Heart left ventricle (tissue), 16 donors: ENCODE data around the gene PPP3R1. TPM values are rescaled to one million over a fixed set of nuclear protein-coding genes. Genes with fewer than 3 reads are reported as not detected.

Experiments
- ATAC-seq, 4 donors: fragments of 200-7000 bp; cut with Tn5 transposase; one replicate each; pipeline ENCODE4 v1.9.1; 2020 to 2022; ENCODE audit warnings: moderate library complexity in 4 of 4, mild to moderate bottlenecking in 3 of 4, moderate number of reproducible peaks in 1 of 4
- DNase-seq, 5 donors: peaks; one replicate each; pipeline ENCODE4 v3.0.0-alpha.2; 2020
- H3K27ac ChIP-seq, 12 donors: fragments of 200-600 bp; sonication (generic) in 4 of 12; one replicate each; pipeline versions ENCODE4 v1.5.0 to v1.8.0; 2016 to 2022; ENCODE audit warnings: mild to moderate bottlenecking in 2 of 12
- H3K27me3 ChIP-seq, 9 donors: fragments of 200-600 bp; sonication (generic) in 2 of 9; one replicate each; pipeline versions ENCODE4 v1.5.1 to v1.8.0; 2016 to 2022; ENCODE audit warnings: mild to moderate bottlenecking in 3 of 9
- H3K36me3 ChIP-seq, 9 donors: fragments of 200-600 bp; sonication (generic) in 2 of 9; one replicate each; pipeline versions ENCODE4 v1.5.0 to v1.8.0; 2018 to 2022; ENCODE audit warnings: mild to moderate bottlenecking in 2 of 9
- H3K4me1 ChIP-seq, 12 donors: fragments of 200-600 bp; sonication (generic) in 4 of 12; one replicate each; pipeline versions ENCODE4 v1.5.0 to v1.8.0; 2016 to 2022; ENCODE audit warnings: mild to moderate bottlenecking in 3 of 12
- H3K4me3 ChIP-seq, 12 donors: fragments of 200-600 bp; sonication (generic) in 4 of 12; one replicate each; pipeline versions ENCODE4 v1.5.0 to v1.8.0; 2017 to 2022; ENCODE audit warnings: mild to moderate bottlenecking in 9 of 12, moderate library complexity in 4 of 12
- H3K9me3 ChIP-seq, 12 donors: fragments of 200-600 bp; sonication (generic) in 4 of 12; one replicate each; pipeline versions ENCODE4 v1.5.0 to v1.8.0; 2016 to 2022; ENCODE audit warnings: mild to moderate bottlenecking in 1 of 12
- CTCF ChIP-seq, 12 donors: fragments of 200-600 bp; sonication (generic) in 4 of 12; IDR thresholded peaks; one replicate each; pipeline versions ENCODE4 v1.5.0 to v1.8.0; 2018 to 2022; ENCODE audit warnings: antibody characterized with exemption in 12 of 12, mild to moderate bottlenecking in 5 of 12
- POLR2A ChIP-seq, 2 donors: fragments of 450-650 bp; IDR thresholded peaks; one replicate each; pipeline ENCODE4 v1.6.1; 2017; ENCODE audit warnings: antibody characterized with exemption in 2 of 2, mild to moderate bottlenecking in 2 of 2, moderate library complexity in 2 of 2
- WGBS, 4 donors: extraction: QIAGEN DNeasy Blood & Tissue Kit in 2 of 4; methylation state at CpG; one replicate each; pipeline versions ENCODE4 v1.1.5 to v1.1.7; 2013 to 2018; 5-methylcytosine and 5-hydroxymethylcytosine counted together
- intact Hi-C, 10 donors: fragments of 100-400 bp; cut with DNase I; formaldehyde crosslinking; loops; one replicate each; pipeline versions ENCODE4 v1.11.1 to v1.14.2; 2022
- polyA plus RNA-seq, 2 donors: library from polyadenylated mRNA; stranded (reverse); fragments of 200-250 nt; gene quantifications; one replicate each; pipeline ENCODE4 v1.2.3, GENCODE V29; 2013
- total RNA-seq, 9 donors: library from RNA; depleted of rRNA in 2 of 9; stranded (reverse); fragments of >200 nt in 2 of 9; fragmentation: NEBNext Ultra II Directional in 3 of 9; extraction: Animal tissue kit (Norgen Biotek cat#: 25700) in 3 of 9; gene quantifications; one replicate each; pipeline versions ENCODE4 v1.1.0 to v1.2.4, GENCODE V29; 2016 to 2023
- donor health status: ischemic (EF 13 %, LVEDD 7.1; RV severe dilation, severe dysfunction).
- donor health status: healthy with polysubstance abuse.
- donor health status: DM: no; HTN: yes; CAD: no.
- donor health status: DM: no; HTN: no; CAD: no.
- donor health status: ischemic (EF 25% LVEDD 6.9; RV normal size, moderate dysfunction).
- donor health status: ischemic (EF 25% LVEDD 5.7; RV mildly dilated, moderate dysfunction).
- donor health status: healthy.
- donor health status: DM: yes; HTN: yes; CAD: no.
- donor health status: ischemic (EF 35%, LVEDD 5.7; RV mildly dilated, moderate dysfunction).
- donor health status: nonischemic (EF 11% LVEDD 7.7; RV severe dilation, severe dysfunction).
- donor health status: DM: yes; HTN: yes; CAD: no.
- donor health status: PGD.
- donor health status: ischemic (EF 29% LVEDD 5.4; RV normal size, mild dysfunction).
- donor health status: nonischemic (EF 23%, LVEDD 6.1; RV moderate dilation, normal function).

PPP3R1 gene
- total and polyA plus RNA-seq, 11 donors: 13.4 to 50.9 (median 35.1) TPM

GRCh38 chr2:68231061-68231372 lies 21.3 kb downstream of the PPP3R1 start:
- intact Hi-C loops: no loop called here
- Histone ChIP-seq H3K4me3 (peak overlapping the region in 4 of 12 donors; percentile 3 to 21 (median 18)), H3K36me3 (no peaks in the 10 kb centered on the region), H3K9me3 (no peaks in the 10 kb centered on the region), H3K27ac (peak overlapping the region in 11 of 12 donors; percentile 3 to 63 (median 42)), H3K4me1 (peaks cover 0 to 87% (median 65%) of the 10 kb centered on the region in 12 donors), H3K27me3 (no peaks in the 10 kb centered on the region)
- WGBS, 4 donors: 0 to 4% (median 4%) methylated on average over 1 of the region's 1 CpG
- no peak for DNase-seq
- TF ChIP-seq POLR2A (IDR thresholded peaks at IDR 0.05): no peak
- TF ChIP-seq CTCF (IDR thresholded peaks at IDR 0.05): no peak
- ATAC-seq: peak; percentile 73 to 83 (median 78)

GRCh38 chr2:68230241-68231060 lies 21.9 kb downstream of the PPP3R1 start:
- 41 to 52% (median 48%) methylated on average over 5 of the region's 5 CpGs for WGBS, 4 donors
- H3K36me3 ChIP-seq: no peaks in the 10 kb centered on the region
- no peak for TF ChIP-seq CTCF (IDR thresholded peaks at IDR 0.05)
- TF ChIP-seq POLR2A (IDR thresholded peaks at IDR 0.05): no peak
- ATAC-seq (no peak), DNase-seq (no peak)
- peak overlapping the region; percentile 0 to 63 (median 40) for H3K27ac ChIP-seq
- no peaks in the 10 kb centered on the region for H3K9me3 ChIP-seq
- H3K4me3 ChIP-seq: peak overlapping the region in 5 of 12 donors; percentile 3 to 25 (median 18)
- intact Hi-C loops: no loop called here
- H3K27me3 ChIP-seq: no peaks in the 10 kb centered on the region
- H3K4me1 ChIP-seq: peaks cover 0 to 88% (median 65%) of the 10 kb centered on the region in 12 donors

GRCh38 chr2:68226794-68227193 lies 25.5 kb downstream of the PPP3R1 start:
- peaks cover 0 to 99% (median 65%) of the 10 kb centered on the region in 12 donors for H3K4me1 ChIP-seq
- peak overlapping the region in 5 of 12 donors; percentile 2 to 33 (median 13) for H3K27ac ChIP-seq

More at GRCh38 chr2:68226794-68227193, 25.5 kb downstream of the PPP3R1 start:
- intact Hi-C loops: no loop called here
- H3K4me3 ChIP-seq: no peak overlapping the region
- H3K27me3 ChIP-seq: no peaks in the 10 kb centered on the region
- TF ChIP-seq POLR2A (IDR thresholded peaks at IDR 0.05): no peak
- TF ChIP-seq CTCF (IDR thresholded peaks at IDR 0.05): no peak
- H3K36me3 ChIP-seq: no peaks in the 10 kb centered on the region
- H3K9me3 ChIP-seq: peaks cover 0 to 4% (median 0%) of the 10 kb centered on the region in 12 donors
- ATAC-seq (no peak), DNase-seq (no peak)
- WGBS, 4 donors: 33 to 47% (median 39%) methylated on average over 2 of the region's 2 CpGs
